ENCODE measurements around the gene RHCG.
"Not testable (repeated sequence)": the region's sequence is repeated elsewhere in the genome, so short reads cannot be mapped to it uniquely, and the experiment has no call there.

Gene RHCG

GRCh38 chr15:89475661-89476060, 20.7 kb downstream of the RHCG start:
- no peak for DNase-seq

- peak in 1 of 2 experiments; percentile 21 for DNase-seq
These were observed 23.6 kb downstream of the RHCG start for GRCh38 chr15:89472785-89473256.

GRCh38 chr15:89469426-89470096, 26.8 kb downstream of the RHCG start:
- no peak for DNase-seq

- not testable (repeated sequence) for DNase-seq
These were observed 27.6 kb downstream of the RHCG start for GRCh38 chr15:89468813-89469212.

- no peak for DNase-seq
These were observed 33.3 kb downstream of the RHCG start for GRCh38 chr15:89463113-89463512.

- no peak for DNase-seq
These were observed 34.0 kb downstream of the RHCG start for GRCh38 chr15:89462198-89462912.

GRCh38 chr15:89461386-89461785, 35.0 kb downstream of the RHCG start:
- no peak for DNase-seq

GRCh38 chr15:89460048-89460447, 36.3 kb downstream of the RHCG start:
- DNase-seq, result no peak

GRCh38 chr15:89459271-89460038, 36.9 kb downstream of the RHCG start:
- DNase-seq, result no peak

GRCh38 chr15:89458440-89458839, 37.9 kb downstream of the RHCG start:
- no peak for DNase-seq

- DNase-seq, result no peak
These were observed 39.3 kb downstream of the RHCG start for GRCh38 chr15:89457086-89457485.

GRCh38 chr15:89455535-89455934, 40.8 kb downstream of the RHCG start:
- DNase-seq, result no peak

GRCh38 chr15:89452330-89452836, 44.0 kb downstream of the RHCG start:
- DNase-seq, result no peak

GRCh38 chr15:89451846-89452245, 44.5 kb downstream of the RHCG start:
- DNase-seq, result no peak

- no peak for DNase-seq
These were observed 46.0 kb downstream of the RHCG start for GRCh38 chr15:89450076-89451006.

GRCh38 chr15:89448825-89449224, 47.6 kb downstream of the RHCG start:
- no peak for DNase-seq

GRCh38 chr15:89447676-89448075, 48.7 kb downstream of the RHCG start:
- no peak for DNase-seq

- DNase-seq, result no peak
These were observed 50.0 kb downstream of the RHCG start for GRCh38 chr15:89446255-89446891.

- no peak for DNase-seq
These were observed 50.9 kb downstream of the RHCG start for GRCh38 chr15:89445518-89445917.

- DNase-seq, result no peak
These were observed 51.9 kb downstream of the RHCG start for GRCh38 chr15:89444241-89445225.

GRCh38 chr15:89443581-89443980, 52.8 kb downstream of the RHCG start:
- no peak for DNase-seq
